PC-9 (cell line): ENCODE results near the gene SYCP2L.

Source experiments
- EZH2 ChIP-seq: fragments of 200-600 bp; sonication (generic); IDR thresholded peaks from 2 replicates; pipeline ENCODE4 v1.8.0; 2017; ENCODE audit warnings: antibody characterized with exemption, low read depth
- TF ChIP-seq, protein P1 (sequence below): fragments of 200-600 bp; sonication (generic); conservative IDR thresholded peaks from 2 replicates; pipeline ENCODE4 v1.6.1; 2017; ENCODE audit warnings: mixed run types, antibody characterized with exemption, mild to moderate bottlenecking, moderate library complexity

DNA sequence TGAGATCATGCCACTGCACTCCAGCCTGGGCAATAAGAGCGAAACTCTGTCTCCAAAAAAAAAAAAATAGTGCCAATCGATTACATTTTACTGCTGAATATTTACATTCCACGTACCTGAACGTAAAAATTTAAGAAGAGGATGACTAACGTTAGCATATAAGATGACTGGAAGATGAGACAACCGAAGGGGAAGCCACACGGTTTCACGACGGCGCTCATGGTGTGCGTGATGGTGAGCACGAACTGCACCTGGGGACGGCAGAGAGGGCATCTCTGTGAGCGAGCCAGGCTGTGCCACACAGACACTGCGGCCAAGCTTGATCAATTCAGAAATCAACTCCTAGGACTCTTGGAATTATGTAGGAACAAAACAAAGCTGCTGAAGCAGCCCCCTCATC lies 102.7 kb downstream of the SYCP2L start:
- TF ChIP-seq, protein P1, sequence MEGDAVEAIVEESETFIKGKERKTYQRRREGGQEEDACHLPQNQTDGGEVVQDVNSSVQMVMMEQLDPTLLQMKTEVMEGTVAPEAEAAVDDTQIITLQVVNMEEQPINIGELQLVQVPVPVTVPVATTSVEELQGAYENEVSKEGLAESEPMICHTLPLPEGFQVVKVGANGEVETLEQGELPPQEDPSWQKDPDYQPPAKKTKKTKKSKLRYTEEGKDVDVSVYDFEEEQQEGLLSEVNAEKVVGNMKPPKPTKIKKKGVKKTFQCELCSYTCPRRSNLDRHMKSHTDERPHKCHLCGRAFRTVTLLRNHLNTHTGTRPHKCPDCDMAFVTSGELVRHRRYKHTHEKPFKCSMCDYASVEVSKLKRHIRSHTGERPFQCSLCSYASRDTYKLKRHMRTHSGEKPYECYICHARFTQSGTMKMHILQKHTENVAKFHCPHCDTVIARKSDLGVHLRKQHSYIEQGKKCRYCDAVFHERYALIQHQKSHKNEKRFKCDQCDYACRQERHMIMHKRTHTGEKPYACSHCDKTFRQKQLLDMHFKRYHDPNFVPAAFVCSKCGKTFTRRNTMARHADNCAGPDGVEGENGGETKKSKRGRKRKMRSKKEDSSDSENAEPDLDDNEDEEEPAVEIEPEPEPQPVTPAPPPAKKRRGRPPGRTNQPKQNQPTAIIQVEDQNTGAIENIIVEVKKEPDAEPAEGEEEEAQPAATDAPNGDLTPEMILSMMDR, result no peak
- TF ChIP-seq EZH2, result no peak
